HEK293T (cell line): ENCODE measurements around the gene ABHD17A.

Experiments
- BHLHE40 ChIP-seq: fragments of 450-650 bp; IDR thresholded peaks from 2 replicates; pipeline ENCODE4 v1.6.1; 2016; ENCODE audit warnings: mild to moderate bottlenecking, moderate library complexity, borderline replicate concordance
- ELF4 ChIP-seq: fragments of 450-650 bp; IDR thresholded peaks from 2 replicates; pipeline ENCODE4 v1.6.1; 2017; ENCODE audit warnings: antibody characterized with exemption
- FOXK2 ChIP-seq: fragments of 450-650 bp; IDR thresholded peaks from 2 replicates; pipeline ENCODE4 v1.6.1; 2016; ENCODE audit warnings: mild to moderate bottlenecking
- SP1 ChIP-seq: fragments of 450-650 bp; IDR thresholded peaks from 2 replicates; pipeline ENCODE4 v1.6.1; 2017
- ZNF384 ChIP-seq: fragments of 450-650 bp; IDR thresholded peaks from 2 replicates; pipeline ENCODE4 v1.6.1; 2016
- TF ChIP-seq, protein P1 (sequence below): fragments of 450-650 bp; IDR thresholded peaks from 2 replicates; pipeline ENCODE4 v1.6.1; 2016

DNA sequence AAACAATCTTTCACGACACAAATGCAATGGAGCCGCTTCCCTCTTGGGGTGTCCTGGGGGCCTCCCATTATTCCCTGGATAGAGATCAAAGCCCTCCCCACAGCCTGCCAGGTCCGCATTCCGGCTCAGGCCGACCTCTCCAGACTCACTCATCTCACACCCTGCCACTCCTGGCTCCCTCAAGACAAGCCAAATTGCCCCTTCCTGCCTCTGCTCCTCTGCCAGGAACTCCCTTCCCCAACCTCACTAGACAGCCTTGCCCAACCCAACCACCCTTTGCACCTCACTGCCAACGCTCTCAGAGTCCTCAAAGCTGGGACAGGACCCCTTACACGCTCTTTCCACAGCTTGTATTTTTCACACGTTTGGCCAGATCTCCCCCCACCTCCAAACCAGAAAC is 1.5 kb downstream of the ABHD17A start:
- TF ChIP-seq, protein P1, sequence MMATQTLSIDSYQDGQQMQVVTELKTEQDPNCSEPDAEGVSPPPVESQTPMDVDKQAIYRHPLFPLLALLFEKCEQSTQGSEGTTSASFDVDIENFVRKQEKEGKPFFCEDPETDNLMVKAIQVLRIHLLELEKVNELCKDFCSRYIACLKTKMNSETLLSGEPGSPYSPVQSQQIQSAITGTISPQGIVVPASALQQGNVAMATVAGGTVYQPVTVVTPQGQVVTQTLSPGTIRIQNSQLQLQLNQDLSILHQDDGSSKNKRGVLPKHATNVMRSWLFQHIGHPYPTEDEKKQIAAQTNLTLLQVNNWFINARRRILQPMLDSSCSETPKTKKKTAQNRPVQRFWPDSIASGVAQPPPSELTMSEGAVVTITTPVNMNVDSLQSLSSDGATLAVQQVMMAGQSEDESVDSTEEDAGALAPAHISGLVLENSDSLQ = no peak
- no peak for TF ChIP-seq FOXK2
- TF ChIP-seq ELF4 = no peak
- TF ChIP-seq BHLHE40 = no peak
- TF ChIP-seq ZNF384 = no peak
- TF ChIP-seq SP1 = no peak
